HG02943 (cell line): Measurements from ENCODE around the gene ENTPD7.
"Not testable (repeated sequence)": the region's sequence is repeated elsewhere in the genome, so short reads cannot be mapped to it uniquely, and the experiment has no call there.

Experiments used
- ATAC-seq: cut with Tn5 transposase; IDR thresholded peaks from one replicate; pipeline ENCODE4 v1.9.1; 2021; ENCODE audit warnings: mild to moderate bottlenecking, low read depth, moderate library complexity; ENCODE audit not compliant: unreplicated experiment

The ENTPD7 gene

DNA sequence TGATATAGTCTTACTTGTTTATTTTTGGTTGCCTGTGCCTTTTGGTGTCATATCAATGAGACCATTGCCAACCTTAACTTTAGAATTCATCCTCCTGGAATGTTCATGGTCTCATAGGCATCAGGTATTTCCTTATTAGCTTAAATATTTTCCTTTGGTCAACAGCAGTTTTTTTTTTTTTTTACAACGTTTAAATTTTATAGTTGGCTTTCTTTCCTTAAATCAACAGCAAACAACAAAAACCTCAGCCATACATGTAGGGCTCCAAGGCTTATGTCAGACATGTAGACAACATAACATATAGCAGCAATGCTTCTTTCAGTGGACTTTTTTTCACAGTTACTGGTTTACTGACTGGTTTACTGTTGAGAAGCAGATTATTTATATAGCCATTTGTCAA is 22.7 kb downstream of the ENTPD7 start:
- ATAC-seq: no peak

DNA sequence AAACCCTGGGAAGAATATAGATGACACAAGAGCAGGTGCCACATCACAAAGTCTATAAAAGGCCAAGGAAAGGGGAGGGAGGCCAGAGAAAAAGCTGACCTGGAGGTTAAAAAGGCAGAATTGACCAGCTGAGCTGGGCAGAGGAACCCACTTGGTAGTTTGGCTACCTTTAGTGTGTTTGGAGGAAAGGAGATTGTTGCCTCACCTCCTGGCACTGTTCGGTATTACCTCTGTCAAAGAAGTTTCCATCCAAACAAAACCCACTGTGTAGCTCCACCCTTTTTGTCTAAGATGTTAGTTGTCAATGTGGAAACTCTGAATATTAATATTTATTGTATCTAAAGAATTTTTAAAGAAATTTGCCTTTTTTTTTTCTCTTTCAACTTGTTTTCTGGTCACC is 23.4 kb downstream of the ENTPD7 start:
- ATAC-seq: no peak

DNA sequence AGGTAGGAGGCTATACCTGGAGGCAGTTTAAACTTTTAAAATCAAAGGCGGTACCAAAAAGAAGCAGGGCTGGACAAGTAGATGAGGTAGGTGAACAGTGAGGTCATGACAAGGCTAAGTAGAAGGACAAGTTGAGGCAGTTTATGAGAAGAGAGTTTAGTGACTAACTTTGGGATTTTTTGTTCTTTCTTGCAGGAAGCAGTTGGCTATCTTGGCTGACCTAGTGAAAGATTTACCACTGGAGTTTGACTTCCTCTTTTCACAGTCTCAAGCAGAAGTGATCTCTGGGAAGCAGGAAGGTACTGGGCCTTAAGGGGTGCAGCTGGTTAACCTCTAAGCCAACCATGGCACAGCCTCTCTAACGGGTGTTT is 26.3 kb downstream of the ENTPD7 start:
- ATAC-seq: peak; percentile 85

DNA sequence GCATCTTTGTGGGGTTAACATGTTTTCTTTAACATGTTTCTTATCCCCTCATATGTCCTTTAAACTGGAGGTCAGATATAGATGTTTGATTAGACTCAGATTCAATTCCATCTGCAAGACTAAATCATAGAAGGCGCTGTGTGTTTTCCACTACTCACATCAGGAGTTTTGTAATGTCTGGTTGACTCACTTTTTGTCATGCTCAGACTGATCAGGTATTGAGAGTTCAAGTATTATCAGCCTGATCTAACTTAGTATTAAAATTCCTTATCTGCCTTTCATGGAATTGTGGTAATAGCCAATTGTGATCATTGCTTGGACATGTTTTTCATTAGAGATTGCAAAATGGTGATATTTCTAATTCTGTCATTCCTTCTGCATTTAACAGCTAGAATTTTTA is 30.2 kb downstream of the ENTPD7 start:
- ATAC-seq: no peak

DNA sequence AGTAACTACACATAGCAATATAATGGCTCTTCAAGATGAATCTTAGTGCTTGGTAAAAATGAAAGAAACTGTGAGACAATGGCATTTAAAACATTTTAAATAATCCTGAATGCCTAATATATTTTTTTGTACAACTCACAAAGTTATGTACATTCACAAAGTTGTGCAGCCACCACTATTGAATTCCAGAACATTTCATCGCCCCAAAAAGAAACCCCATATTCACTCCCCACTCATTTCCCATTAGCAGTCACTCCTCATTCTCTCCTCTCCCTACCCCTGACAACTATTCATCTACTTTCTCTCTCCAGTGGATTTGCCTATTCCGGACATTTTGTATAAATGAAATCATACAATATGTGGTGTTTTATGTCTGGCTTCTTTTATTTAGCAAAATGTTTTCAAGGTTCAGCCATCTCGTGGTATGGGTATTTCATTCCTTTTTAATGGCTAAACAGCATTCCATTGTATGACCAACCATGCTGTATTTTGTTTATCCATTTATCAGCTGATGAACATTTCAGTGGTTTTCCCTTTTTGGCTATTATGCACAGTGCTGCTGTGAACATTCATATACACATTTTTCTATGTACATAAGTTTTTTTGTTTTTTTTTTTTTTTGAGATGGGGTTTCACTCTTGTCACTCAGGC is 34.7 kb downstream of the ENTPD7 start:
- ATAC-seq: no peak

DNA sequence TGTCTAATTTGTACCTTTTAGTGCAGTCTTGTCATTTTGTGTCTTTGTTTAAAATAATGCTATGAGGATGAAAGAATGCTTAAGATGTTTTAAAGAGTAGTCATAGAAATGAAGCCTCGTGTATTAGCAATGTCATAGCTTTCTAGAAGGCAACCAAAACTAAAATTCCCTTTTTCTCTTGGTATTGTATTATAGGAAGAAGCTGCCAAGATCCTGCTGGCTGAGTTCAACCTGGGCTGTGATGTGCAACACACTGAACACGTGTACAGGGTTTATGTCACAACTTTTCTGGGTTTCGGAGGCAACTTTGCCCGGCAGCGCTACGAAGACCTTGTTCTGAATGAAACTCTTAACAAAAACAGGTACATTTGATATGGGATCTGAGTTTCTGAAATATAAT is 36.5 kb downstream of the ENTPD7 start:
- no peak for ATAC-seq

DNA sequence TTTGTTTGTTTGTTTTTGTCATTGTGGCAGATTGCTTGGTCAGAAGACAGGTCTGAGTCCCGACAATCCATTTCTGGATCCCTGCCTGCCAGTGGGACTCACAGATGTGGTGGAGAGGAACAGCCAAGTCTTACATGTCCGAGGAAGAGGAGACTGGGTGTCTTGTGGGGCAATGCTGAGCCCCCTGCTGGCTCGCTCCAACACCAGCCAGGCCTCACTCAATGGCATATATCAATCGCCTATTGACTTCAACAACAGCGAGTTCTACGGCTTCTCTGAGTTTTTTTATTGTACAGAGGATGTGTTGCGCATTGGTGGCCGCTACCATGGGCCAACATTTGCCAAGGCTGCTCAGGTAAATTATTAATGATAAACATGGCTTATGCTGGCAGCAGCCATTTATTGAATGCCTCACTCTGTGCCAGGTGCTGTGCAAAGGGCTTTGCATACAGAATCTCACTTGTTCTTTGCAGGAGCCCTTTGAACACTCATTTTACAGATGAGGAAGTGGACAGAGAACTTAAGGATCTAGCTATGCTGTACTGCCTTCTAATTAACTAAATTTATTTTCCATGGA is 39.3 kb downstream of the ENTPD7 start:
- no peak for ATAC-seq

DNA sequence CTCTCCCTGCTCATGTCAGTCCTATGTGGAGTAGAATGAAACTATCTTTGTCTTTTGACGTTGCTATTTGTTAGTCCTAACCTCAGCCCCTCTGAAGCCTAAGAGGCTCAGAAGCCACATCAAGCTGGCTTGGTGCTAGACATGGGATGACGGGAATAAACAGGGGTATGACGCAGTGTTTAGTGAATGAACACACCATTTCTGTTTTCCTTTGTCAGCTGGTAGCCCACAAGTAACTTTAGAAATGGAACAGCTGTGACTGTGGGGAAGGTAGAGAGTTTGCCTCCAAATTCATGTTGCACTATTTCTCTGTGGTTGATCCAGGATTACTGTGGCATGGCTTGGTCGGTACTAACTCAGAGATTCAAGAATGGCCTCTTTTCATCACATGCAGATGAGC is 41.3 kb downstream of the ENTPD7 start:
- no peak for ATAC-seq

DNA sequence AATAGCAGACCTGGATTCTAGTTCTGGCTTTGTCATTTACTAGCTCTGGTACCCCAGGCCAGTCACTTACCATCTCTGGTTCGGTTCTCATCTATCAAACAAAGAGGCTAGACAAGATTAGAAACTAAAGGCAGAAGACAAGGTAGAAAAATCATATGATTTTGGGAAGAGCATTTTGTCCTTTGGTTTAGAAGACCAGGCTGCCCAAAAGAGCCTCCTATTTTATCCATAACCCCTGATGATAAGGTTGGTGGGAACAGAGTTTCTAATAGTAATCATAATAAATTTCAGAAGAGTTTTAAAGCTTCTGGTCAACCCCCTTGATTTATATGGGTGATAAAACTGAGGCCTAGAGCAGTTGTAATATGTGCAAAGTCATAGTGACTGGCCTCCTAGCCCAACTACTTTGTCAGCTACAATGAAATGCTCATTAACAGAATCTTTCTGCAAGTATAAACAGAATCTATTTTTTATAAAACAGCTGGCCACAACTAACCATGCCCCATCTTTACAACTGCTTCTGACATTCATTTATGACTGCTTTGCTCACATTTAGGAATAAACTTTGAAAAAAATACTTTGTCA is 49.2 kb downstream of the ENTPD7 start:
- no peak for ATAC-seq

DNA sequence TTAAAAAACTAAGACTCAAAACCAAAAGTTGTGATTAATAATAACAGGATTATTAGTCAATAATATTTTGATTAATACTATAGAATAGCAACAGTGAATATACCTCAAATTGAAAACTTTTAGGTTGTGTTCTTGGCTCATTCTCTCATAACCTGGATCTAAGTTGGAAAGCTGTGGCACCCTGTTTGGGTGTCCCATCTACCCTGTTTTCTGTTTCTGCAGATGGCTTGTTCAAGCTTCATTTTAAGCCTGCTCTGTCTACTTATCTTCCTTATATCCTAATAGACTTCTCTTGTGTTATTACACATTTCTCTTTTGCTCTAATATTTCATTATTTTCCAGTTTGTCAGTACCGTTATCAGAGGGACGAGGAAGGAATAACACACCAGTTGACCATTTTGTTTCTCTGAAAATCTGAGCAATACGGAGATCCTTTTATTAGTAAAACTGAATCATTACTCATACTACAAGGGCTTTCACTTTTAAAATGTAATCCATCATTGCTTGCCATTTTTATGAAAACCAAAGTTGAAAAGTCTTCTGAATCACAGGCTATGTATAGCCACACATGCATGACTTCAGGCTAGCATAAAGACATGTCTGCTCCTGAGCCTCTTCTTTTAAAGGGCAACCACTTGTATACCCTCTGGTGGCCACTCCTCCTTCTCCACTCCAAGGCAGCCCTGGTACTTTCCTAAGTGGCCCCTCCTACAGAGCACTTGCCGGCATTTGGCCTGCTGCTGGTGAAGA is 50.3 kb downstream of the ENTPD7 start:
- ATAC-seq: no peak

DNA sequence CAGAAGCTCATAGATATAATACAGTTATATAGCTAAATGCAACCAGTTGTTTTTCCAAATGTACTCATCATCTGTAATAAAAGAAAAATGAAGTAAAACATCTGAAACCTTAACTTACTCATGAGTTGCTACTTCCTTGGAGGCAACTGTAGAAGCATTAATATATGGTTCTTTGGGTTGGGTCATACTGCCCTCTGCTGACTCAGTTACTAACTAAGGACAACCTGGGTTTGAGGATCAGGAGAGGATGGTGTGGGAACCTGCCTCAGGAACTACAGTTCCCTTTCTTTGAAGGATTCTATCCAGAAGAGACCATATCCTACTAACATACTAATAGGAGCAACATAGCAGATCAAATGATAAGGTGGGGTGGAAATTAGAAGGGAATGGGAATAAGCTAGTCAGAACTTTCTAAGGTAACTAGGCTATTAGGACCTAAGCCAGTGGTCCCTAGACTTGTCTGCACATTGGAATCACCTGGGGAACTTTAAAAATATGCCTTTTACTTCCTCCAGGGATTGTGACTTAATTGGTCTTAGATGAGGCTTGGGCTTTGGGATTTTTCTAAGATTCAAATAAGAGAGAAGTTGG is 51.9 kb downstream of the ENTPD7 start:
- no peak for ATAC-seq

DNA sequence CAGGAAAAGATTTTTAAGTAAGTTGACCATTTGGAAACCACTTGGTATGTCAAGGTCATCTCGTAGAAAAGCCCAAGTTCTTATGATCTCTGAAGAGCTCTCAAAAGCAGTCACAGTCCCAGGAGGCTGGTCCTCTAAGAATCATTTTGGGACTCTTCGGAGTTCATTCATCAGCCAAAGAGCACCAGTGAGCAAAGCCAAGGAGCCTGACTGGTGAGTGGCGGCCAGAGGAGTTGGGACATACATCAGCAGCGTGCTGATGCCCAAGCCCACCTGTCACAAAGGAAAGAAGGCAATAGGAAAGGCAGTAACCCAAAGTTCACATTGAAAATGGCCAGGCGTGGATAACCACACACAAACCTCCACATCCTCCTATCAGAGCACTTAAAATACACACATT is 55.1 kb downstream of the ENTPD7 start:
- no peak for ATAC-seq

DNA sequence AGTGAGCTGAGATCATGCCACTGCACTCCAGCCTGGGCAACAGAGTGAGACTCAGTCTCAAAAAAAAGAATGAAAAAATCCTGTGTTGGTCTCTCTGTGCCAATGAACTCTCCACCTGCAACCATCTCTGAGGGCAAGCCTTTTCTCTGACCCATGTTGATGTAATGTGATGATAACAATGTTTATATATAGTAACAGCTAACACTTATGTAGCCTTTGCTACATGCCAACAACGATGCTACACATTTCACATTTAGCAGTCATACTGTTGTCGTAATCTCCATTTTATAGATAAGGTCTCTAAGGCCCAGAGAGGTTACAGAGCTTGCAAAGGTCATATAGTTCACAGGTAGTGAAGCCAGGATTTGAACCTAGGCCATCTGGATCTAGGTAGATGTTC is 61.1 kb downstream of the ENTPD7 start:
- ATAC-seq: no peak

DNA sequence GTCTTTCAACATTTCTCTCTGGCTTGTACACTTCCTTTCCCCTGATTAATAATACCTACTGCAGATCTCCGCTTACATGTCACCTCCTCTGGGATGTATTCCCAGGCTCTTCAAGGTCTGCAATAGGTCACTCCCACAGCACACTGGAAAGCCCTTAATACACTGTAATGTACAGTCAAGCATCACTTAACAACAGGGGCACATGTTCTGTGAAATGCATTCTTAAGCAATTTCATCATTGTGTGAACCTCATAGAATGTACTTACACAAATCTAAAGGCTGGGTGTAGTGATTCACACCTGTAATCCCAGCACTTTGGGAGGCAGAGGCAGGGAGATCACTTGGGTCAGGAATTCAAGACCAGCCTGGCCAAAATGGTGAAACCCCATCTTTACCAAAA is 70.7 kb downstream of the ENTPD7 start:
- ATAC-seq: no peak

DNA sequence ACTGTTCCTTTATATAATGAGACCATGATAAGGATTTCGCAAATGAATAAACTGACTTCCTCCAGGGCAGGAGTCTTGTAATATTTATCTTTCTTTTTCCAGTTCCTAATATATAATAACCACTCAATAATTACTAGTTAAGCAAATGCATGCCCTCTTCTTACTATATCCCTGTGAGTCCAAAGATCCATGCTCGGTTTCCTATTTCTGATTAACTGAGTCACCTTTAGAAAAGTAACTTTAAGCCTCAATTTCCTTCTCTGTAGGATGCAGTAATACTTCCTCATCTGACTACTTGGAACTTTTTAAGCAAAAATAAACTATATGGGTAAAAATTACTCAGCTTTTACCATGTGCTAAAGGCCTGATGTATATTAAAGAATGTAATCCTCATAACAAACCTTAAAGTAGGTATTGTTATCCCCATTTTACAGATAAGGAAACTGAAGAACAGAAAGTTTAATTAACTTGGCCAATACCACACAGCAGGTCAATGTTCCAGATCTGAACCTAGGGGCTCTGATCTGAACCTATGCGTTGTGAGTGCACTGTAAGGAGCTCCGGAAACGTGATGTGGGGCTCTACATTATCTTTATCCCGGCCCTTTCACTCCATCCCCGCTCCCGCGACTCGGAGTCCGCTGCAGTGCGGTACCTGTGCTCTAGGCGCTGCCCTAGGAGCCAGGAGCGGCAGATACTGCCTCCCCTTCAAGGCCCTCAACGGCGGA is 72.2 kb downstream of the ENTPD7 start:
- ATAC-seq: no peak

DNA sequence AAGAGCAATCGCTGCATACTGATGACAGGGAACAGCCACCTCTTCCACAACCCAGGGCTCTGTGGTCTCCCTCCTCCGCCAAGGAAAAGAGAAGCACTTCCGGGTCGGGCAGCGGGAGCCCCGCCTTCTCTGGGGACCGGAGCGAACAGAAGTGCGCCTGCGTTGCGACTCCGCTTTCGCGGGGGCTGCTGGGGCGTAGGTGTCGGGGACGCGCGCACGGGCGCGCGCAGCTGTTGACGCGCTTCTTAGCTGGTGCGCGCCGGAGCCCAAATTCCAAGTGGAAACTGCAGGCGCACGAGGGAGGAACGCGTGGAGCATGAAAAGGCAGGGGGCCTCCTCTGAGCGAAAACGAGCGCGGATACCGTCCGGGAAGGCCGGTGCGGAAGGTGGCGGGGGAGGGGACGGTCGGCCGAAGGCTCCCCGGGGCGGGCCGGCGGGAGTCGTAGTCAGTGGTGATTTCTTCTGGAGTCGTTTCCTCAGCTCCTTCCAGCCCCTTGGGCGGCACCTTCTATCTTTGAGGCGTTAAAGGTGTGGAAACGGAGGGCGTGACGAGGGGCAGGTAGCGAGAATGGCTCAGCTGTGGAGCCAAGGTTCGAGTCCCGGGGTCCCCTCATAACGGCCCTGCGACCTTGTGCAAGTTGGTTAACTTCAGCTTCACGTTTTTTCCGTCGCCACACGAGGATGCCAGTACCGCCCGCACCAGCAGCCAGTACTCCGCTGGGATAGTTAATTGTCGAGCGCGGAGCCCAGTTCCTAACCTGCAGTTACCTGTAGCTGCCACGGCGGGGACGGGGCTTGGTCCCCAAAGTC is 72.9 kb downstream of the ENTPD7 start, which contains the start of the genes COX15 and CUTC:
COX15 (minus strand) TSS at position 95 of the 810 bp plus-strand sequence; CDS start at position 17, 78 bp downstream.
CUTC (plus strand) TSS at position 202 of the 810 bp plus-strand sequence; CDS start at position 317, 115 bp downstream.
- ATAC-seq: peak; percentile 77

DNA sequence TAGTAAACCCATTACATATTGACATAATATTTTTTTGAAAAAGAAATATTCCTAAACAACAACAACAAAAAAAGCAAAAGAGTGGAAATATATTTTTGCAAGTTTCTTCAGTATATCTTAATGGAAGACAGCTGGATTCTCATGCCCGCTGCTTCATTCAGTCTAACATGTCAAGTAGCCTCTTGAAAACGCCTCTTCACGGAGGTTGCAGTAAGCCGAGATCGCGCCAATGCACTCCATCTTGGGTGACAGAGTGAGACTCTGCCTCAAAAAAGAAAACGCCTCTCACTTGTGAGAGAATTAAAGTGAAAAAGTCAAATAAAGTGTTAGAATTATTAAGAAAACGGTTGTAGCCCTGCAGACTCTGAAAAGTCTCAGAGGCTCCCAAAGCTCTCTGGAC is 74.1 kb downstream of the ENTPD7 start:
- no peak for ATAC-seq

DNA sequence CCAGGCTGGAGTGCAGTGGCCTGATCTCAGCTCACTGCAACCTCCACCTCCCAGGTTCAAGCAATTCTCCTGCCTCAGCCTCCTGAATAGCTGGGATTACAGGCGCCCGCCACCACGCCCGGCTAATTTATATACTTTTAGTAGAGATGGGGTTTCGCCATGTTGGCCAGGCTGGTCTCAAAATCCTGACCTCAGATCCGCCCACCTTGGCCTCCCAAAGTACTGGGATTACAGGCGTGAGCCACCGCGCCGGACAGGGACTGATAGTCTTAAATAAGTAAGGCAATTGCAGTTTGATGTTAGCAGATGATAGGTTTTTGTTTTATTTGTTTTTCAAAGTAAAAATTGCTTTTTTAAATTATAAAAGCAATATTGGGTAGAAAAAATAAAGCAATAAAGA is 74.8 kb downstream of the ENTPD7 start:
- not testable (repeated sequence) for ATAC-seq

DNA sequence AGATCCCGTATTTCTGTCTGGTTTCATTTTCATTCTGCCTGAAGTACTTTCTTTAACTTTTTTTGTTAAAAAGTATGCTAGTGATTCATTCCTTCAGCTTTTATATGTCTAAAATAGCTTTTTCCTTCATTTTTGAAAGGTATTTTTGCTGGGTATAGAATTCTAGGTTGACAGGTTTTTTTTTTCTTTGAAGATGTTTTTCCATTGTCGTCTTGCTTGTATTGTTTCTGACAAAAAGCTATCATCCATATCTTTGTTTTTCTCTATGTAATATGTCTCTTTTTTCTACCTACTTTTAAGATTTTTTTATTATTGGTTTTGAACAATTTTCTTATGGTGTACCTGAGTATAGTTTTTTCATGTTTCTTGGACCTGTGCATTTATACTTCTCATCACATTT is 81.0 kb downstream of the ENTPD7 start:
- ATAC-seq: no peak
